SJCRH30 (cell line): ENCODE measurements around the gene ENTPD3. TPM values are rescaled to one million over a fixed set of nuclear protein-coding genes. Genes with fewer than 3 reads are reported as not detected.

Experiments
- DNase-seq, 2 experiments: peaks; one replicate each; pipeline ENCODE4 v3.0.0-alpha.2; 2015 to 2020
- H3K27ac ChIP-seq: fragments of 250-450 bp; sonication (Bioruptor Pico); 2 replicates; pipeline ENCODE4 v1.5.1; 2020; ENCODE audit warnings: mild to moderate bottlenecking, moderate library complexity
- H3K27me3 ChIP-seq: fragments of 250-450 bp; sonication (Bioruptor Pico); 2 replicates; pipeline ENCODE4 v1.5.1; 2020; ENCODE audit warnings: mild to moderate bottlenecking, moderate library complexity
- H3K36me3 ChIP-seq: fragments of 250-450 bp; sonication (Bioruptor Pico); 2 replicates; pipeline ENCODE4 v1.5.1; 2020; ENCODE audit warnings: mild to moderate bottlenecking, moderate library complexity
- H3K4me1 ChIP-seq: fragments of 250-450 bp; sonication (Bioruptor Pico); 2 replicates; pipeline ENCODE4 v1.5.1; 2020; ENCODE audit warnings: mild to moderate bottlenecking, moderate library complexity
- H3K4me3 ChIP-seq: fragments of 250-450 bp; sonication (Bioruptor Pico); 2 replicates; pipeline ENCODE4 v1.5.1; 2020; ENCODE audit warnings: mild to moderate bottlenecking, moderate library complexity
- H3K9me3 ChIP-seq: fragments of 250-450 bp; sonication (Bioruptor Pico); replicated peaks from 2 replicates; pipeline ENCODE4 v1.5.1; 2020; ENCODE audit warnings: mild to moderate bottlenecking, moderate library complexity
- total RNA-seq: library from RNA; depleted of rRNA; stranded (reverse); fragments of >200 nt; shearing (Covaris generic); gene quantifications from 2 replicates; pipeline ENCODE4 v1.2.3, GENCODE V29; 2014

ENTPD3 gene
- total RNA-seq, 1 experiment from 2014 or later = not detected

DNA sequence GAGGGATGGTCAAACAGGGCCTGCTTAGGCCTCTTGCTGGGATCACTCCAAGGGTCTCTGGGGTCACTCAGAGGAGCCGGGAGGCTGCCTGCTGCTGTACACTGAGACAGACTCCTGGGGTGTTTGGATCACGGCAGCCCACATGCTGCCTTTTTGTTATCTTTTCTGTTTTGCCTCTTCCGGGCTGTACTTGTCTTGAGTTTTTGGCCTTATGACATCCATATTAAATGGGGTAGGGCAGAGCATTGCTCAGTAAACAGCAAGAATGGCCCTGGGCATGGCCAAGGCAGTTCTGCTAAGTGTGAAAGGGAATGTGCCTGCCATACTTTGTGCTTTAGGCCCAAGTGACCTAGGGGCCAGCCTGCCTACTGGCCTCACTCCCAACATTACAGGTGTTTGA is 771 bp upstream of the ENTPD3 start:
- H3K36me3 ChIP-seq = no peaks in the 10 kb centered on the region
- H3K27ac ChIP-seq = no peak overlapping the region

GRCh38 chr3:40387895-40388254 is 891 bp downstream of the ENTPD3 start:
- no peak for DNase-seq
- Histone ChIP-seq H3K4me1 (no peaks in the 10 kb centered on the region), H3K27me3 (no peaks in the 10 kb centered on the region), H3K9me3 (no peaks in the 10 kb centered on the region), H3K36me3 (no peaks in the 10 kb centered on the region), H3K27ac (no peak overlapping the region), H3K4me3 (no peak overlapping the region)

More for the DNA sequence above, 771 bp upstream of the ENTPD3 start:
- Histone ChIP-seq H3K27me3 (no peaks in the 10 kb centered on the region), H3K4me1 (no peaks in the 10 kb centered on the region), H3K9me3 (no peaks in the 10 kb centered on the region), H3K4me3 (no peak overlapping the region)
- no peak for DNase-seq

DNA sequence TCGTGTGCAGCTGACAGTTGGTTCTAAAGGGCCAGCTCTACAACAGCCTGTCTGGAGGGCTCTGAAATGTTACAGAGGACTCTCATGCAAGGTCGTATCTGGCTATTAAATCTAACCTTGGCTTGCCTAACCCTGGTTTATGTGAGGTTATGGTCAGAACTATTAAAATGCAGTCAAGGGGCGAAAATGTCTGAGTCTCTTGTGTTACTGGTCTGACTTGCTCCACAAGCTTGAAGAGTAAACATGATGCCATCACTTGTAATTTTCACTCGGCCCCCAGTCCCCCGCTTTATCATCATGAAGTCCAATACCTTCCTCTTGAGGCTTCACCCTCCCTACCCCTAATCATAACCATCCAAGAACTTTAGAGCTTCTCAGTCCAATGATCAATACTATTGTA is 9.4 kb downstream of the ENTPD3 start:
- H3K4me1 ChIP-seq = no peaks in the 10 kb centered on the region
- no peak overlapping the region for H3K4me3 ChIP-seq
- DNase-seq = no peak
- H3K9me3 ChIP-seq = no peaks in the 10 kb centered on the region
- H3K36me3 ChIP-seq = no peaks in the 10 kb centered on the region
- H3K27me3 ChIP-seq = no peaks in the 10 kb centered on the region
- H3K27ac ChIP-seq = no peak overlapping the region

GRCh38 chr3:40397129-40397528 is 10.1 kb downstream of the ENTPD3 start:
- H3K9me3 ChIP-seq = no peaks in the 10 kb centered on the region
- no peaks in the 10 kb centered on the region for H3K27me3 ChIP-seq
- DNase-seq = no peak

DNA sequence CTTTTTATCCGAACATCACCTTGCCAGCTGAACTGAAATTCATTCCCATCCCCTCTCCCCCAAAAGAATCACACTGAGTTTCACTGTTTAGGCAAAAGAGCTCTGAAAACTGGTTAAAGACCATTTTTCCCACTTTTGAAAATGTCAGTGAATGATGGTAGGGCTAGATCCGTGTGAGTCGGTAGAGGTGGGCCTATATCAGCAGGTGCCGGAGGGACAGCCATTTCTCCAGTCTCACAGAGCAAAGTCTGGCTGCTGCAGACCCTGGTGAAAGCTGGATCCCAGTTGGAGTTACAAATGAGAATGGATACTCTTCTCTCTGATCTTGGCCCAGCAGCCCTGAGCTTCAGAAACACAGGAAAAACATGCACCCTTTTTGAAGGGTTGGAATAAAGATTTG is 10.9 kb downstream of the ENTPD3 start:
- Histone ChIP-seq H3K9me3 (no peaks in the 10 kb centered on the region), H3K4me3 (no peak overlapping the region), H3K27ac (no peak overlapping the region), H3K4me1 (no peaks in the 10 kb centered on the region), H3K36me3 (no peaks in the 10 kb centered on the region), H3K27me3 (no peaks in the 10 kb centered on the region)
- no peak for DNase-seq

More at GRCh38 chr3:40397129-40397528, 10.1 kb downstream of the ENTPD3 start:
- Histone ChIP-seq H3K4me1 (no peaks in the 10 kb centered on the region), H3K36me3 (no peaks in the 10 kb centered on the region), H3K4me3 (no peak overlapping the region), H3K27ac (no peak overlapping the region)

- H3K9me3 ChIP-seq = no peaks in the 10 kb centered on the region
- H3K4me1 ChIP-seq = no peaks in the 10 kb centered on the region
- no peaks in the 10 kb centered on the region for H3K36me3 ChIP-seq
- H3K27me3 ChIP-seq = no peaks in the 10 kb centered on the region
- no peak overlapping the region for H3K27ac ChIP-seq
- DNase-seq = peak in 1 of 2 experiments; percentile 3
- no peak overlapping the region for H3K4me3 ChIP-seq
Observed at GRCh38 chr3:40398346-40398745, 11.4 kb downstream of the ENTPD3 start.

- Histone ChIP-seq H3K4me3 (no peak overlapping the region), H3K4me1 (no peaks in the 10 kb centered on the region), H3K36me3 (no peaks in the 10 kb centered on the region), H3K27ac (no peak overlapping the region), H3K27me3 (no peaks in the 10 kb centered on the region), H3K9me3 (no peaks in the 10 kb centered on the region)
- DNase-seq = no peak
Observed at GRCh38 chr3:40404591-40405198, 17.7 kb downstream of the ENTPD3 start.

DNA sequence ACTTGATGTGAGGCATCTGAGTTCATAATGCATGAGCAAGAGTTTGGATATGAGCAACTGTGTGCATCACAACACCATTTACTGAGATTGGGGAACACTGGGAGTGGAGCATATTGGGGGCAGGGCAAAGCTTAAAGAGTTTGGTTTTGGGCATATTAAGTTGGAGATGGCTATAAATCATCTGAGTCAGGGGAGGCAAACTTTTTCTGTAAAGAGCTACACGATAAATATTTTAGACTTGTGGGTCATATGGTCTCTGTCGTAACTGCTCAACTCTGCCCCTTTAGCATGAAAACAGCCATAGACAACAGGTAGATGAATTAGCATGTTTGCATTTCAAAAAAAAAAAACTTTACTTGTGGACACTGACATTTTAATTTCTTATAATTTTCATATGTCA is 20.0 kb downstream of the ENTPD3 start:
- Histone ChIP-seq H3K36me3 (no peaks in the 10 kb centered on the region), H3K9me3 (no peaks in the 10 kb centered on the region), H3K27me3 (no peaks in the 10 kb centered on the region), H3K4me3 (no peak overlapping the region), H3K4me1 (no peaks in the 10 kb centered on the region), H3K27ac (no peak overlapping the region)
- no peak for DNase-seq

- no peak overlapping the region for H3K4me3 ChIP-seq
- H3K36me3 ChIP-seq = no peaks in the 10 kb centered on the region
- no peaks in the 10 kb centered on the region for H3K9me3 ChIP-seq
- H3K27ac ChIP-seq = no peak overlapping the region
- H3K27me3 ChIP-seq = no peaks in the 10 kb centered on the region
- DNase-seq = no peak
- H3K4me1 ChIP-seq = no peaks in the 10 kb centered on the region
Observed at GRCh38 chr3:40407611-40408010, 20.6 kb downstream of the ENTPD3 start.

DNA sequence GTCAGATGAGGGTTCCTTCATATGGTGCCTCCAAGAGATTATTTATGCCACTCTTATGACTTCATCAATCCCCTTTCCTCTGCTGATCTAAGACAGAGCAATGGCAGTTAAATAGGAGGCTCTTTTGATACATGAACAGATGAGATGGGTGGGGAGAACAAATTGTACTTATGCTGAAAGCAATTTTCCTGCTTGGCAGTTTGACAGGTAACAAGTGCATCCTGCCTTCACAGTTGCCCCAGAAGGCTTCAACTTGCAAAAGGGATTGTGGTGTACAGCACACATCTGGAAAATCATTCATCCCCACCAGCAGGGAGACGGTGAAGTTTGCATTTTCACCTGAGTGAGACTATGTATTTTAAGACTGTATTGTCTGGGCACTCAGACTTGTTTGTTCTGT is 27.3 kb downstream of the ENTPD3 start:
- no peaks in the 10 kb centered on the region for H3K36me3 ChIP-seq
- no peak overlapping the region for H3K4me3 ChIP-seq
- no peaks in the 10 kb centered on the region for H3K9me3 ChIP-seq
- H3K4me1 ChIP-seq = no peaks in the 10 kb centered on the region
- no peak overlapping the region for H3K27ac ChIP-seq
- no peak for DNase-seq
- no peaks in the 10 kb centered on the region for H3K27me3 ChIP-seq

DNA sequence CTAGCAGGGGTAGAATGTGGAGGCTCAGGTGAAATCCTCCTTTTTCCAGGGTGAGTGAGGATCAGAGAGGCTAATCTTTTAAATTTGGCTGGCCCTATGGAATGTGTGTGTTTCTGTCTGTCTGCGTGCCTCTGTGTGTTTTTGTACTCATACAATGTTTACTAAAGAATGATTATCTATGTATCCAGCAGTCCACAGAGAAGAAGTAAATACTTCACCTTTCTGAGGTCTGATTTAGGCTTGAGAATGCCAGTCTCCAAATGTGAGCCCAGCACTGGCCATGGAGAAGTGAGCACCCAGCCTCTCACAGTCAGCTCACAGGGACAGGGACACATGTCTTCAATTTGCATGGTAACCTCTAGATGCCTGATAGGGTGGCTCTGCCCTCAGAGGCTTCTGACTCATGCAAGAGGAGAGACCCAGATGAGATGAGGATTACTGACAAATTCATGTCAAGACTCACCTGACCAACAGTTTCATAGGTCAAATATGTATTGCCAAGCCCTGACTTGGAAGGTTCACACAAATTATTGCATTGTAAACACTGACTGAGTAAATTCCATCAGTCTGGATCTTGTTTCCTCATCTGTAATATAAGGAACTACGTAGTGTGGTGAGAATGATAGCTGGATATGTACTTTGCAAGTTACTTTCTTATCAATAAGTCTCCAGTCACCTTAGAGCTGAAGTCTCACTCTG is 31.0 kb downstream of the ENTPD3 start:
- no peaks in the 10 kb centered on the region for H3K27me3 ChIP-seq
- no peak overlapping the region for H3K4me3 ChIP-seq
- DNase-seq = no peak
- H3K4me1 ChIP-seq = no peaks in the 10 kb centered on the region
- no peak overlapping the region for H3K27ac ChIP-seq
- H3K9me3 ChIP-seq = no peaks in the 10 kb centered on the region
- H3K36me3 ChIP-seq = no peaks in the 10 kb centered on the region

DNA sequence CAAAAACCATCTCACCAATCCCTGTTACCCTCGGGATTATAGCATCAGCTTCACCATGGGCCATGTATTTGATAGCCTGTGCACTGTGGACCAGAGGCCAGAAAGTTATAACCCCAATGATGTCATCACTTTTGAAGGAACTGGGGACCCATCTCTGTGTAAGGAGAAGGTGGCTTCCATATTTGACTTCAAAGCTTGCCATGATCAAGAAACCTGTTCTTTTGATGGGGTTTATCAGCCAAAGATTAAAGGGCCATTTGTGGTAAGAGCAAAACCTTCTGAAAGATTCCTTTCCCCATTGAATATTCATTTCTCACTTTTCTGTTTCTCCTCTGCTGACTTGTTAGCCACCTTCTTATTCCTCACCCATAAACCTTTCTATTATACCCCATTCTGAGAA is 35.9 kb downstream of the ENTPD3 start:
- Histone ChIP-seq H3K4me1 (no peaks in the 10 kb centered on the region), H3K4me3 (no peak overlapping the region), H3K36me3 (no peaks in the 10 kb centered on the region), H3K27ac (no peak overlapping the region), H3K9me3 (no peaks in the 10 kb centered on the region), H3K27me3 (no peaks in the 10 kb centered on the region)
- DNase-seq = no peak

GRCh38 chr3:40427045-40427669 is 40.2 kb downstream of the ENTPD3 start:
- H3K4me1 ChIP-seq = no peaks in the 10 kb centered on the region
- H3K4me3 ChIP-seq = no peak overlapping the region
- H3K9me3 ChIP-seq = no peaks in the 10 kb centered on the region
- no peak for DNase-seq
- no peaks in the 10 kb centered on the region for H3K27me3 ChIP-seq
- H3K36me3 ChIP-seq = no peaks in the 10 kb centered on the region
- no peak overlapping the region for H3K27ac ChIP-seq

- Histone ChIP-seq H3K36me3 (no peaks in the 10 kb centered on the region), H3K27me3 (no peaks in the 10 kb centered on the region), H3K27ac (no peak overlapping the region), H3K4me1 (no peaks in the 10 kb centered on the region), H3K9me3 (no peaks in the 10 kb centered on the region), H3K4me3 (no peak overlapping the region)
- peak in 1 of 2 experiments; percentile 7 for DNase-seq
Observed at GRCh38 chr3:40432793-40433192, 45.8 kb downstream of the ENTPD3 start.

- no peak for DNase-seq
- no peak overlapping the region for H3K27ac ChIP-seq
- H3K4me1 ChIP-seq = no peaks in the 10 kb centered on the region
- H3K36me3 ChIP-seq = no peaks in the 10 kb centered on the region
- H3K27me3 ChIP-seq = no peaks in the 10 kb centered on the region
- H3K4me3 ChIP-seq = no peak overlapping the region
- H3K9me3 ChIP-seq = no peaks in the 10 kb centered on the region
Observed at GRCh38 chr3:40437889-40438288, 50.9 kb downstream of the ENTPD3 start.

GRCh38 chr3:40445062-40445461 is 58.1 kb downstream of the ENTPD3 start:
- Histone ChIP-seq H3K27ac (no peak overlapping the region), H3K9me3 (no peaks in the 10 kb centered on the region), H3K4me1 (no peaks in the 10 kb centered on the region), H3K4me3 (no peak overlapping the region), H3K36me3 (no peaks in the 10 kb centered on the region), H3K27me3 (no peaks in the 10 kb centered on the region)
- DNase-seq = no peak
